K562 (cell line): Measurements from ENCODE around the gene SAMD14. TPM values are rescaled to one million over a fixed set of nuclear protein-coding genes. Genes with fewer than 3 reads are reported as not detected.
A peak's percentile ranks its signal among the peaks of the same experiment; 100 is the strongest.

Experiments used
- ATAC-seq: fragments of 200-7000 bp; cut with Tn5 transposase; 3 replicates; pipeline ENCODE4 v1.9.1; 2020; ENCODE audit warnings: moderate library complexity
- BruUV-seq: library from RNA; stranded (reverse); fragments of 400-500 nt; replicated peaks from 2 replicates; lab custom pipeline; 2021; lab: Mats Ljungman, UMichigan
- CTCF ChIA-PET: fragments of 300-600 bp; formaldehyde crosslinking; extraction: SDS; loops from one replicate; lab custom pipeline; 2021; ENCODE audit warnings: low intra/inter-chr PET ratio; lab: Yijun Ruan, JAX
- POLR2A ChIA-PET: fragments of 300-600, 350-650 bp; sonication (Branson Sonifier 250); formaldehyde crosslinking; extraction: SDS; loops from one replicate; lab custom pipeline; 2021; ENCODE audit warnings: antibody characterized with exemption, inconsistent platforms; lab: Yijun Ruan, JAX
- DNase-seq, 4 experiments: peaks; one replicate each; pipeline versions ENCODE4 v3.0.0 to v3.0.0-alpha.2; 2011 to 2018; ENCODE audit warnings: low spot score in 3 of 4, mixed read lengths in 3 of 4; ENCODE audit errors: extremely low read depth in 1 of 4
- FAIRE-seq: peaks from 2 replicates; lab custom pipeline; 2011; peaks lifted over from hg19 to GRCh38; lab: Jason Lieb, UNC
- H2AFZ ChIP-seq: 2 replicates; pipeline ENCODE4 v1.6.0; 2011; ENCODE audit warnings: low read depth, low read length, control low read depth, inconsistent platforms
- H3K27ac ChIP-seq: fragments of 200-600 bp; 3 replicates; pipeline ENCODE4 v1.8.0; 2011; ENCODE audit warnings: low read depth, mild to moderate bottlenecking, control low read depth, inconsistent platforms, low read length, moderate library complexity, mixed read lengths; ENCODE audit errors: extremely low read depth
- H3K27me3 ChIP-seq, 2 experiments: fragments of 300-600 bp in 1 of 2; 2 replicates in 1 of 2; 3 replicates in 1 of 2; pipeline versions ENCODE4 v1.6.0 to v1.8.0; 2011; ENCODE audit warnings: inconsistent platforms in 2 of 2, low read length in 2 of 2, mild to moderate bottlenecking in 1 of 2, mixed read lengths in 1 of 2, moderate library complexity in 1 of 2; ENCODE audit not compliant: control insufficient read depth in 2 of 2, insufficient read depth in 2 of 2
- H3K36me3 ChIP-seq: fragments of 300-600 bp; 3 replicates; pipeline ENCODE4 v1.8.0; 2011; ENCODE audit warnings: mild to moderate bottlenecking, low read length, inconsistent platforms; ENCODE audit not compliant: control insufficient read depth, insufficient read depth
- H3K4me1 ChIP-seq, 2 experiments: fragments of 200-600 bp in 1 of 2; replicated peaks in 1 of 2; 2 replicates in 1 of 2; 3 replicates in 1 of 2; pipeline versions ENCODE4 v1.5.1 to v1.8.0; 2011; ENCODE audit warnings: inconsistent platforms in 2 of 2, low read length in 2 of 2, mild to moderate bottlenecking in 1 of 2, mixed read lengths in 1 of 2, moderate library complexity in 1 of 2; ENCODE audit not compliant: control insufficient read depth in 2 of 2, insufficient read depth in 2 of 2
- H3K4me2 ChIP-seq: 2 replicates; pipeline ENCODE4 v1.6.1; 2011; ENCODE audit warnings: low read length, control low read depth, inconsistent platforms, mixed read lengths; ENCODE audit not compliant: insufficient read depth
- H3K4me3 ChIP-seq: fragments of 200-600 bp; sonication (generic), shearing (Covaris generic); 2 replicates; pipeline ENCODE4 v1.5.1; 2016; ENCODE audit warnings: control low read depth, inconsistent platforms
- H3K79me2 ChIP-seq: fragments of 200-600 bp; 3 replicates; pipeline ENCODE4 v1.8.0; 2011; ENCODE audit warnings: low read length, inconsistent platforms; ENCODE audit not compliant: control insufficient read depth, insufficient read depth
- H3K9ac ChIP-seq, 2 experiments: 2 replicates each; pipeline versions ENCODE4 v1.6.0 to v1.6.1; 2011; ENCODE audit warnings: low read depth in 2 of 2, low read length in 2 of 2, control low read depth in 1 of 2, inconsistent platforms in 1 of 2, mild to moderate bottlenecking in 1 of 2, mixed read lengths in 1 of 2; ENCODE audit not compliant: insufficient read depth in 1 of 2
- H3K9me1 ChIP-seq: one replicate; pipeline ENCODE4 v1.6.0; 2011; ENCODE audit warnings: inconsistent platforms, mild to moderate bottlenecking, low read length, moderate library complexity; ENCODE audit not compliant: control insufficient read depth, insufficient read depth
- H3K9me3 ChIP-seq: replicated peaks from 2 replicates; pipeline ENCODE4 v1.5.1; 2011; ENCODE audit warnings: low read depth, low read length, inconsistent platforms; ENCODE audit not compliant: control insufficient read depth, insufficient read depth
- H4K20me1 ChIP-seq: replicated peaks from 2 replicates; pipeline ENCODE4 v1.6.1; 2011; ENCODE audit warnings: low read length, inconsistent platforms, mixed read lengths; ENCODE audit not compliant: control insufficient read depth, insufficient read depth
- ATF7 ChIP-seq: fragments of 450-650 bp; IDR thresholded peaks from 2 replicates; pipeline ENCODE4 v1.7.1; 2014; ENCODE audit warnings: mild to moderate bottlenecking, moderate library complexity
- CCAR2 ChIP-seq: fragments of 200-400 bp; formaldehyde crosslinking; IDR thresholded peaks from 2 replicates; pipeline ENCODE4 v1.6.1; 2017; ENCODE audit warnings: mild to moderate bottlenecking, low read depth, low read length
- CREM ChIP-seq: IDR thresholded peaks from 2 replicates; pipeline ENCODE4 v1.6.1; 2014; ENCODE audit warnings: antibody characterized with exemption, low read depth
- CTCFL ChIP-seq: IDR thresholded peaks from 2 replicates; pipeline ENCODE4 v1.6.1; 2011; ENCODE audit warnings: borderline replicate concordance, low read depth, mild to moderate bottlenecking, moderate library complexity, low read length; ENCODE audit not compliant: insufficient read depth, poor library complexity, severe bottlenecking
- EZH2 ChIP-seq: IDR thresholded peaks from 2 replicates; pipeline ENCODE4 v1.6.1; 2012; ENCODE audit warnings: low read depth, mild to moderate bottlenecking, inconsistent platforms, low read length, borderline replicate concordance
- FOXP4 ChIP-seq: sonication (generic); formaldehyde crosslinking; IDR thresholded peaks from 2 replicates; pipeline ENCODE4 v1.8.0; 2022; ENCODE audit warnings: mild to moderate bottlenecking, missing genetic modification reagents, borderline replicate concordance
- HDAC8 ChIP-seq: fragments of 450-650 bp; IDR thresholded peaks from 2 replicates; pipeline ENCODE4 v1.6.1; 2016; ENCODE audit warnings: mild to moderate bottlenecking, missing genetic modification characterization, moderate library complexity, missing compliant biosample characterization
- JUND ChIP-seq, 2 experiments: IDR thresholded peaks; 2 replicates in 1 of 2; 3 replicates in 1 of 2; pipeline ENCODE4 v1.6.1; 2011; ENCODE audit warnings: borderline replicate concordance in 2 of 2, low read depth in 2 of 2, low read length in 2 of 2, improper control_type of control experiment in 1 of 2, missing biosample characterization in 1 of 2, missing genetic modification characterization in 1 of 2, missing genetic modification reagents in 1 of 2
- KDM1A ChIP-seq, 2 experiments: fragments of 450-650 bp; IDR thresholded peaks; 2 replicates each; pipeline ENCODE4 v1.6.1; 2016; ENCODE audit warnings: mild to moderate bottlenecking in 2 of 2
- POLR2AphosphoS5 ChIP-seq: IDR thresholded peaks from 2 replicates; pipeline ENCODE4 v1.6.1; 2011; ENCODE audit warnings: mild to moderate bottlenecking, low read depth, low read length, moderate library complexity; ENCODE audit not compliant: control insufficient read depth, insufficient read depth
- TCF3 ChIP-seq: sonication (generic); formaldehyde crosslinking; IDR thresholded peaks from 2 replicates; pipeline ENCODE4 v1.4.0; 2020; ENCODE audit warnings: mild to moderate bottlenecking, missing genetic modification reagents
- WGBS: fragments of 100-300 bp; shearing (Covaris generic); methylation state at CpG from one replicate; pipeline ENCODE4 v1.1.6; 2016; ENCODE audit warnings: low coverage, mixed read lengths; ENCODE audit not compliant: insufficient coverage; ENCODE audit errors: missing lambda C conversion rate; 5-methylcytosine and 5-hydroxymethylcytosine counted together
- in situ Hi-C: fragments of 300-500 bp; cut with MboI; formaldehyde crosslinking; loops from 4 replicates; pipeline ENCODE4 v1.15.0; 2018; ENCODE audit warnings: inconsistent platforms, mixed read lengths
- intact Hi-C: fragments of 100-400 bp; cut with micrococcal nuclease; formaldehyde crosslinking; loops from 2 replicates; pipeline ENCODE4 v1.14.2; 2022
- polyA plus RNA-seq, 8 experiments: library from polyadenylated mRNA; depleted of rRNA in 4 of 8; stranded (reverse) in 5 of 8; unstranded in 3 of 8; fragments of >200 nt; fragmentation: Nextera tagmentation in 2 of 8; fragmentation: Illumina TruSeq in 1 of 8; extraction: Ambion mirVana in 2 of 8; extraction: Trizol in 1 of 8; gene quantifications; 2 replicates each; pipeline versions ENCODE4 v1.2.1 to v1.2.3, GENCODE V29; 2011 to 2014; ENCODE audit warnings: inconsistent platforms in 1 of 8, missing spikeins in 1 of 8
- total RNA-seq, 7 experiments: library from RNA; depleted of rRNA in 6 of 7; stranded (reverse); fragments of >200 nt in 6 of 7; fragmentation: Illumina TruSeq in 2 of 7; extraction: Trizol in 2 of 7; gene quantifications; 2 replicates each; pipeline versions ENCODE4 v1.2.1 to v1.2.3, GENCODE V29; 2011 to 2021; ENCODE audit warnings: low replicate concordance in 1 of 7
- TF ChIP-seq, protein P1 (sequence below): IDR thresholded peaks from 2 replicates; pipeline ENCODE4 v1.6.1; 2011; ENCODE audit not compliant: insufficient read length; ENCODE audit errors: extremely low read depth

Gene SAMD14
- total and polyA plus RNA-seq, 9 of the 15 experiments (the other 6 are each of a cell fraction or from before 2014, with no cell fraction given) = 0.04 to 0.07 TPM; not detected in 7

- H2AFZ ChIP-seq = peak overlapping the region; percentile 96
- H3K4me1 ChIP-seq = peaks cover 10 to 20% of the 10 kb centered on the region in 2 experiments; a peak in 3 of 5 replicates
- no peaks in the 10 kb centered on the region for H4K20me1 ChIP-seq
- POLR2A ChIA-PET = interaction anchor here (0.8 to 1.2 kb wide), 2 partner anchors 10 to 15 kb away, joined by 3 to 6 read pairs; no protein-coding TSS in a partner anchor
- BruUV-seq = no TSS peak
- WGBS = 1% methylated on average over 50 of the region's 53 CpGs
- H3K4me3 ChIP-seq = peak overlapping the region; percentile 45
- H3K36me3 ChIP-seq = no peaks in the 10 kb centered on the region
- H3K27me3 ChIP-seq = no peaks in the 10 kb centered on the region
- H3K4me2 ChIP-seq = peak overlapping the region; percentile 95
- ATAC-seq (peak; percentile 99), FAIRE-seq (peak; percentile 97), DNase-seq (peak; percentile 94 to 99 (median 99))
- intact Hi-C loops (loop anchor here (1.0 to 2.0 kb wide), 4 partner anchors 9 to 67 kb away; no protein-coding TSS in a partner anchor), in situ Hi-C loops (no loop called here)
- peak overlapping the region; percentile 24 to 85 for H3K9ac ChIP-seq
- H3K27ac ChIP-seq = no peak overlapping the region
- no peaks in the 10 kb centered on the region for H3K9me3 ChIP-seq
- CTCF ChIA-PET = interaction anchor here (0.5 to 2.1 kb wide), 7 partner anchors 8 to 173 kb away, joined by 3 to 6 read pairs (median 3); partner anchors contain the start of gene PDK2
- no peaks in the 10 kb centered on the region for H3K9me1 ChIP-seq
- H3K79me2 ChIP-seq = no peaks in the 10 kb centered on the region
- TF ChIP-seq TCF3 (CRISPR knock-in tag) = peak; percentile 44; the same call in 1 of the 2 replicates
- TF ChIP-seq EZH2 = no peak
- peak; percentile 59; the same call in 1 of the 2 replicates for TF ChIP-seq ATF7
- TF ChIP-seq KDM1A (IDR thresholded peaks at IDR 0.05) = peak in 1 of 2 experiments; percentile 29; a peak in 1 of 4 replicates
- no peak for TF ChIP-seq CCAR2
- peak; percentile 74 for TF ChIP-seq CTCFL
- TF ChIP-seq CREM = peak; percentile 82
- TF ChIP-seq POLR2AphosphoS5 = no peak
- TF ChIP-seq, protein P1, sequence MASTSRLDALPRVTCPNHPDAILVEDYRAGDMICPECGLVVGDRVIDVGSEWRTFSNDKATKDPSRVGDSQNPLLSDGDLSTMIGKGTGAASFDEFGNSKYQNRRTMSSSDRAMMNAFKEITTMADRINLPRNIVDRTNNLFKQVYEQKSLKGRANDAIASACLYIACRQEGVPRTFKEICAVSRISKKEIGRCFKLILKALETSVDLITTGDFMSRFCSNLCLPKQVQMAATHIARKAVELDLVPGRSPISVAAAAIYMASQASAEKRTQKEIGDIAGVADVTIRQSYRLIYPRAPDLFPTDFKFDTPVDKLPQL = no peak
- 0 out of 2 replicates have a peak, but pooled peaks have one; percentile 66 for TF ChIP-seq HDAC8 (tag)
- peak; percentile 86; the same call in 1 of the 2 replicates for TF ChIP-seq FOXP4 (CRISPR knock-in tag)
- peak; percentile 59 for TF ChIP-seq JUND (IDR thresholded peaks at IDR 0.05; ENCODE audit: borderline replicate concordance, low read depth, low read length)
- peak; percentile 44; the same call in 1 of the 3 replicates for TF ChIP-seq JUND (tag; IDR thresholded peaks at IDR 0.05; ENCODE audit: borderline replicate concordance, low read depth, low read length)
Measured at GRCh38 chr17:50161023-50161910, 31.3 kb upstream of the SAMD14 start.
